ENCODE measurements around the gene SMARCC2.

- TF ChIP-seq POLR2AphosphoS5 (IDR thresholded peaks at IDR 0.05) = no peak
- no peak for TF ChIP-seq CTCF (IDR thresholded peaks at IDR 0.05)
- no peak for TF ChIP-seq POLR2A (IDR thresholded peaks at IDR 0.05)
- TF ChIP-seq EP300 (IDR thresholded peaks at IDR 0.05) = no peak
These were observed 60.5 kb downstream of the SMARCC2 start for GRCh38 chr12:56128670-56129205.

All from stomach (tissue), 4 donors.